ENCODE data around the gene IFT57. TPM values are rescaled to one million over a fixed set of nuclear protein-coding genes. Genes with fewer than 3 reads are reported as not detected.

Gene IFT57
- total and polyA plus RNA-seq, 9 of the 15 experiments (the other 6 are each of a cell fraction or from before 2014, with no cell fraction given): 1.5 to 20.1 (median 9.9) TPM

- FAIRE-seq (no peak), DNase-seq (ENCODE audit: extremely low read depth in 1 of 4, low spot score in 3 of 4) (no peak), ATAC-seq (no peak)
- CTCF ChIA-PET (ENCODE audit: low intra/inter-chr PET ratio): no interaction called here
- in situ Hi-C loops (cut with MboI) (no loop called here), intact Hi-C loops (cut with micrococcal nuclease) (no loop called here)
- no peaks in the 10 kb centered on the region for H3K27me3 ChIP-seq (ENCODE audit: control insufficient read depth in 2 of 2, insufficient read depth in 2 of 2, low read length in 2 of 2)
- H2AFZ ChIP-seq (ENCODE audit: low read depth, low read length): no peak overlapping the region
- no peaks in the 10 kb centered on the region for H3K79me2 ChIP-seq (ENCODE audit: control insufficient read depth, insufficient read depth, low read length)
- POLR2A ChIA-PET: no interaction called here
- H3K4me1 ChIP-seq (replicated peaks in 1 of 2; ENCODE audit: control insufficient read depth in 2 of 2, insufficient read depth in 2 of 2, low read length in 2 of 2): no peaks in the 10 kb centered on the region
- H3K4me3 ChIP-seq: no peak overlapping the region
- H4K20me1 ChIP-seq (replicated peaks; ENCODE audit: control insufficient read depth, insufficient read depth, low read length): no peaks in the 10 kb centered on the region
- H3K36me3 ChIP-seq (ENCODE audit: control insufficient read depth, insufficient read depth, low read length): no peaks in the 10 kb centered on the region
- H3K9ac ChIP-seq (ENCODE audit: insufficient read depth in 1 of 2, low read depth in 2 of 2, low read length in 2 of 2): no peak overlapping the region
- H3K9me3 ChIP-seq (replicated peaks; ENCODE audit: control insufficient read depth, insufficient read depth, low read depth, low read length): no peaks in the 10 kb centered on the region
- H3K9me1 ChIP-seq (ENCODE audit: control insufficient read depth, insufficient read depth, low read length): no peaks in the 10 kb centered on the region
- no TSS peak for BruUV-seq (replicated peaks)
- no peak overlapping the region for H3K4me2 ChIP-seq (ENCODE audit: insufficient read depth, low read length)
- no peak overlapping the region for H3K27ac ChIP-seq (ENCODE audit: extremely low read depth, low read depth, low read length)
- no peak for TF ChIP-seq TRIM28 (IDR thresholded peaks at IDR 0.05)
- TF ChIP-seq ZNF444 (CRISPR knock-in tag; IDR thresholded peaks at IDR 0.05): no peak
- no peak for TF ChIP-seq TEAD4 (IDR thresholded peaks at IDR 0.05; ENCODE audit: low read length)
- no peak for TF ChIP-seq TEAD4 (CRISPR knock-in tag; IDR thresholded peaks at IDR 0.05; ENCODE audit: borderline replicate concordance)
- no peak for TF ChIP-seq SREBF1 (IDR thresholded peaks at IDR 0.05; ENCODE audit: borderline replicate concordance, low read depth, low read length)
- no peak for TF ChIP-seq HINFP (tag; conservative IDR thresholded peaks at IDR 0.05; ENCODE audit: low read depth)
- TF ChIP-seq POLR2H (tag; IDR thresholded peaks at IDR 0.05; ENCODE audit: low read depth): no peak
- no peak for TF ChIP-seq RERE (CRISPR knock-in tag; IDR thresholded peaks at IDR 0.05; ENCODE audit: borderline replicate concordance)
- TF ChIP-seq HDAC1 (IDR thresholded peaks at IDR 0.05): no peak
- no peak for TF ChIP-seq NEUROD1 (IDR thresholded peaks at IDR 0.05; ENCODE audit: borderline replicate concordance, low read depth, low read length, partially characterized antibody)
- TF ChIP-seq EP400 (IDR thresholded peaks at IDR 0.05): no peak
- TF ChIP-seq ZNF511 (CRISPR knock-in tag; IDR thresholded peaks at IDR 0.05): no peak
- TF ChIP-seq FOXO4 (CRISPR knock-in tag; IDR thresholded peaks at IDR 0.05): no peak
- TF ChIP-seq SRSF3 (IDR thresholded peaks at IDR 0.05; ENCODE audit: insufficient read depth, low read length): no peak
- TF ChIP-seq ESRRB (CRISPR knock-in tag; IDR thresholded peaks at IDR 0.05; ENCODE audit: borderline replicate concordance): no peak
These were observed 20.6 kb upstream of the IFT57 start for GRCh38 chr3:108242776-108243175.
